ENCODE results near the gene PELI1. TPM values are rescaled to one million over a fixed set of nuclear protein-coding genes. Genes with fewer than 3 reads are reported as not detected.

Gene PELI1
- total and polyA plus RNA-seq, 2 donors (not counting 3 experiments of a cell fraction or from before 2014, with no cell fraction given) = 14.2 to 30.9 TPM

GRCh38 chr2:64143169-64144056 lies 807 bp downstream of the PELI1 start:
- Histone ChIP-seq H3K4me1 (ENCODE audit: control insufficient read depth, extremely low read depth, insufficient read depth, low read length) (peaks cover 18% of the 10 kb centered on the region), H3K9me1 (replicated peaks; ENCODE audit: control insufficient read depth, extremely low read depth, insufficient read depth, low read length) (no peaks in the 10 kb centered on the region), H3K36me3 (ENCODE audit: control insufficient read depth in 2 of 2, extremely low read depth in 1 of 2, insufficient read depth in 2 of 2, low read length in 2 of 2) (no peaks in the 10 kb centered on the region), H3K4me2 (ENCODE audit: insufficient read depth, low read length) (peak overlapping the region; percentile 84), H3K4me3 (replicated peaks in 1 of 3; ENCODE audit: insufficient read depth in 1 of 3, low read depth in 1 of 3, low read length in 3 of 3) (peak overlapping the region; percentile 70 to 90 (median 83)), H3K9ac (replicated peaks; ENCODE audit: extremely low read depth, insufficient read depth, low read length) (peak overlapping the region; percentile 86), H2AFZ (ENCODE audit: low read depth, low read length) (no peak overlapping the region), H3K9me3 (replicated peaks; ENCODE audit: control insufficient read depth, insufficient read depth, low read length) (no peaks in the 10 kb centered on the region), H3K27ac (ENCODE audit: insufficient read depth, low read depth, low read length) (peak overlapping the region; percentile 74), H4K20me1 (replicated peaks; ENCODE audit: control insufficient read depth, extremely low read depth, insufficient read depth, low read length) (no peaks in the 10 kb centered on the region), H3K79me2 (ENCODE audit: control insufficient read depth, insufficient read depth, low read length) (peaks cover 56% of the 10 kb centered on the region), H3K27me3 (ENCODE audit: control insufficient read depth in 2 of 2, insufficient read depth in 2 of 2, low read length in 2 of 2) (peaks cover 0 to 4% of the 10 kb centered on the region in 2 experiments)
- ChIA-PET POLR2A (interaction anchor here (0.6 kb wide), 1 partner anchor 125 kb away, joined by 3 read pairs; no protein-coding TSS in a partner anchor), CTCF (interaction anchor here (0.7 to 4.3 kb wide), 8 partner anchors 10 to 185 kb away, joined by 3 to 36 read pairs (median 10); no protein-coding TSS in a partner anchor)
- TSS peak; percentile 50 for BruUV-seq (replicated peaks)
- intact Hi-C loops (cut with micrococcal nuclease) (loop anchor here (1.0 to 10.0 kb wide), 11 partner anchors 29 to 501 kb away; partner anchors contain the start of gene AFTPH), dilution Hi-C loops (cut with MboI; ENCODE audit: extremely low pct_ligation_motif_present, low sequenced_read_pairs) (no loop called here)
- no peak for FAIRE-seq
- TF ChIP-seq MYC (IDR thresholded peaks at IDR 0.05; ENCODE audit: low read depth, low read length) (no peak), GATA2 (IDR thresholded peaks at IDR 0.05; ENCODE audit: insufficient read depth, insufficient read length, low read depth, low read length) (no peak), CTCF (IDR thresholded peaks at IDR 0.05; ENCODE audit: extremely low read depth in 1 of 2, insufficient read depth in 1 of 2, low read depth in 1 of 2, low read length in 2 of 2) (no peak), EZH2 (IDR thresholded peaks at IDR 0.05; ENCODE audit: borderline replicate concordance, low read depth, low read length, severe bottlenecking) (no peak), POLR2AphosphoS5 (IDR thresholded peaks at IDR 0.05; ENCODE audit: insufficient read depth, low read depth, low read length) (no peak), MAX (IDR thresholded peaks at IDR 0.05; ENCODE audit: insufficient read depth, insufficient read length) (no peak), JUN (IDR thresholded peaks at IDR 0.05; ENCODE audit: borderline replicate concordance, insufficient read depth, insufficient read length, low read depth) (no peak), POLR2A (IDR thresholded peaks at IDR 0.05; ENCODE audit: low read depth, low read length) (no peak), FOS (IDR thresholded peaks at IDR 0.05; ENCODE audit: borderline replicate concordance, insufficient read depth, low read length) (no peak)
- peak; percentile 66 for DNase-seq (ENCODE audit: low read depth, low spot score)
